Measurements from ENCODE around the gene PRRG1.

GRCh38 chrX:37361596-37361995, 12.4 kb downstream of the PRRG1 start:
- TF ChIP-seq POLR2A (IDR thresholded peaks at IDR 0.05; ENCODE audit: low read depth, low read length) (no peak), TAF1 (IDR thresholded peaks at IDR 0.05; ENCODE audit: borderline replicate concordance, low read depth, low read length) (no peak), POLR2AphosphoS5 (IDR thresholded peaks at IDR 0.05; ENCODE audit: low read depth, low read length) (no peak)

Data from GM12892 (cell line).